Stimulated activated CD8-positive, alpha-beta memory T cell treated with anti-CD3 and anti-CD28 coated beads, Interleukin-4, amount 100 ng/mL, for 1 hour (primary cell): Measurements from ENCODE around the gene KIAA1210.

Source experiments
- DNase-seq, 2 donors: peaks; one replicate each; pipeline ENCODE4 v3.0.0-alpha.2; 2020; ENCODE audit warnings: low read depth in 2 of 2, low spot score in 1 of 2

The KIAA1210 gene

DNA sequence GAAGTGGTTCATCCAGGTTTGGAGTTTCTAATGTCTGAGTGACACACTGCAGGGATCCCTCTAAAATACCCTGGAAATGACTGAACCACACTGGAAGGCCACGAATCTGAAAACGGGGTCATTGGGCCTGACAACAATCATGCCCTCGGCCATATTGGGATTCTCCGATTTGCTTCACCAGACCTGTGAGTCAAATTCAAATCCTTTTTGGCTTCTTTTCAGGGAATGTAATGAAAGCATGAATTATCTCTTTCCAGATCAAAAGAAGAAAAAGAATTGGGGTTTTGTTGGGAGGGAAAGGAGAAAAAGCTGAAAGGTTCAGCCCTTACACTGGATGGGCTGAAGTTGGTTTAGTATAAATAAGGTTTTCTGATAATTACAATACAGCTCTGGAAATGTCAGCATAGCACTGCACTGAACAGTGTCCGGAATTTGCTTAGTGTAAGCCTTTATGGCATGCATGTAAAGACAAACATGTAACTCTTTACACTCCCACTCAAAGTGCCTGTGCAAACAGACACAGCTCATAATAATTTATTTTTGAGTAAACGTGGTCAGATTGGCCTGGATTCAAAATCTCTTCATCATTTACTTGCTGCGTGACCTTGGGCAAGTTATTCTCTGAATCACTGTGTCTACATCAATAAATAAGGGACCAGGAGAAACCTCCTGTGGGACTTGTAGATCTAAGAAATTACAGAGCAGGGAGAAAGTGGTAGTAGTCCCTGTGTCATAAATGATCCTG, 33.4 kb downstream of the KIAA1210 start:
- no peak for DNase-seq

DNA sequence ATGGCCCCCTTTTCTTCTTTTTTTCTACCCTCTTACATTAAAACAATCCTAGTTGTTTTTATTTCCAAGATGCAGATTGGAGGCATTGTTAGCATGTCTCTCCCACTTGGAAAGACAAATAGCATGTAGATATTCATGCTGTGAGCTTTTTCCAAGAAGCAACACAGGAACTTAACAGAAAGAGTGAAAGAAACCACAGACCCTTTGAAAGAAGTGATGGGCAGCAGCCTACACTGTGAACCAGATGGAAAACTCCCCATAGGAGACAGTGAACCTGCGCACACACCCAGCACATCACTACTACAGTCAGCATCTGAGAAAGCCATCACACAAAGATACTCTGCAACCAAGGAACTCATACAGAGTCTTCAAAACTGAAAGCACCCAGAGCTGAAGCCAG, 37.0 kb downstream of the KIAA1210 start:
- no peak for DNase-seq

GRCh38 chrX:119089619-119090018, 38.0 kb downstream of the KIAA1210 start:
- no peak for DNase-seq

DNA sequence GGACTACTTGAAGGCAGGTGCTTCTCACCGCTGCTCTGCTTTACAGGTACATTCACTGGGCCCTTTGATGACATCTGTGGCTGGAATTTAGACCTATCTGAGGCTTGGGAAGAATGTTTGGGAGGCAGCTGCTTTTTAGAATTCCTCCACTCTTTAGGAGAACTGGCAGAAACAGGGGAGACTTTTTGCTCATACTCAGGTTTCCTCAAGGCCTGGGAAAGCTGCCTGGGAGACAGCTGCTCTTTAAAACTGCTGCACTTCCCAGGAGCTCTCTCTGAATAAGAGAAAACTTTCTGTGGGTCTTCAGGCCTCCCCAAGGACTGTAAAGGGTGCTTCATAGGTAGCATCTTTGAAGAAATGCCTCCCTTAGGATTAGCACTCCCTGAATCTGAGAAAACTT, 40.5 kb downstream of the KIAA1210 start:
- no peak for DNase-seq

GRCh38 chrX:119084766-119085165, 42.8 kb downstream of the KIAA1210 start:
- DNase-seq = no peak

DNA sequence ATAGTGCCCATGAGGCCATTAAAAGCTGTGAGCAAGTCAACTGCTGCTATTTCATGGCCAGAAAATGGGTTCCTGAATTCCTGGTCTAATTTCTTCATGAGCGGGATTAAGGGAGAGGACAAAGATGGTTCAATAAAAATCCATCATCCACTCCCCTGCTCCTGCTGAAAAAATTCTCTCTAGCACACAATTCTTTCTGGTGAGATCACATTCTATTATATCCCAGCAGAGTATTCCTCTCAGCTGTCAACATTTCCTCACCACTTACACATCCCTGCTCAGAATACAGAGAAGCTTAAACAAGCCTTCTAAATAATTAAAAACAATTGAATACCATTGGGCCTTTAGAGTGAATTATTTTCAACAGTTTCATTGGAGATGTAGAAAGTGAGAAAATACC, 45.3 kb downstream of the KIAA1210 start:
- no peak for DNase-seq

DNA sequence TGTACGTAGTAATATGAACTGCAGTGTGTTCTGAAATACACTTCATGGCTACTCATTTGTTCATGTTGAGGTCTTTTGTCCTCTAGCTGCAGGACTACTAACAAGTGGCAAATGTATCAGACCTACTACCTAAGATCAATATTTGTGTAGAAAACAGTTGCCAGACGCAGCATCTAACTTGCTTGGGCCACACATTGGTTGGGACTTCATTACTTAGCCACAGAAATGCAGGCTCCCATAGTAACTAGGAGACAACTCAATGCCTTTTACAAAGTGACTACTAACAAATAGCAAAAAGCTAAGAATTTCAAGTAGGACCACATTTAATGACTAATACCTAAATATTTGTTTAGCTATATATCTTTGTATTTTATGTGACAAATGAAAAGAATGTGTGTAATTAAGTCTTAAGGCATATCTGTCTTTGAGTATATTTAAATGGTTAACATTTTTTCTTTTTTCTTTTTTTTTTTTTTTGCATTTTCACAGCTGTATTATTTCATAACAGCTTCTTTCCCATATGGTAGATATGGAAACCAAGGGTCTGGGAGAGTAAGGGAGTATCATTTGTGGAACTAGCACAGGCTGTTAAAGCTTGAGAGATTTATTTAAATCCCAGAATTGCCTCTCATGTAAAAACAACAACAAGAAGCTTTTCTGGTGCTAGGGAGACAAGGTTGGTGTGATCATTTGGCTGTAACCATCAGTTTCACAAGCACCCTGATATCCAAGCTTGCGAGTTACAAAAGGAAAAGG, 52.2 kb downstream of the KIAA1210 start:
- no peak for DNase-seq

- DNase-seq = no peak
Observed at GRCh38 chrX:119073911-119074310, 53.7 kb downstream of the KIAA1210 start.

GRCh38 chrX:119073200-119073905, 54.3 kb downstream of the KIAA1210 start:
- no peak for DNase-seq

DNA sequence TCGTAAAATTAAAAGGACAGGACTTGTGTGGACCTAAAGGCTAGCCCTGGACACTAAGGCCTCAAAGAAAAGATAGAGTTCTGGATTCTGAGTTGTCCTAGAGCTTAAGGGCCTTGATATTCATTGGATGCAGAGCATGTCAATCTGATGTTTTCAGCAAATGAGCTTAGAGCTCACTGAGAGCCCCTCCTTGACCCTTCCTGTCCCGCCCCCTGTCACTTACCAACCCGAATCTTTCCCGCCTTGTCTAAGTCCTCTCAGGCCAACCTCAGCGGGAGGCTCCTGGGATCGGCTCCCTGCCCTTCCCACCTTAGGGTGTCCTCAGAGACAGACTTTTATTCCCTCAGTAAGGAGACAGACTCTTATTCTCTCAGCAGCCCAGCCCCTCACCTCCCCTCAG, 54.9 kb downstream of the KIAA1210 start, which contains the start of gene CT47C1:
Gene CT47C1, plus strand, starts transcription at position 250 of the 400 bp plus-strand sequence. CDS start 233 bp downstream, outside the sequence.
- no peak for DNase-seq

DNA sequence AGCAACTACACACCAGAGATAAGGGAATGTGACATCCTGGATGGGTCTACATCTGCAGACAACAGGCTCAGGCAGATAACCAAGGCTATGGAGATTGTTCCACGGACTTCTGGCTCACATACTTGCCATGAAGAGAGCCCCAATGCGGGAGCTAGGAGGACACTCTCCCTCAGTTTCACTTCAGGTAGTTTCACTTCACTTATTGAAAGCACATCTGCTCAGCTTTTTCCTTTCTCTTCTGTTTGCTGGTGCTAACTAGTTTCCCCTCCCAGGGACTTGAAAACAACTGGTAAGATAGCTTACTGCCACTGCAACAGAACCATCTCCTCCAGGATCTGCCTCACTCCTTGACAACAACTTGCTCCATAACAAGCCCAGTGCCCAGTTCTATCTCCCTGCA, 56.2 kb downstream of the KIAA1210 start:
- no peak for DNase-seq

DNA sequence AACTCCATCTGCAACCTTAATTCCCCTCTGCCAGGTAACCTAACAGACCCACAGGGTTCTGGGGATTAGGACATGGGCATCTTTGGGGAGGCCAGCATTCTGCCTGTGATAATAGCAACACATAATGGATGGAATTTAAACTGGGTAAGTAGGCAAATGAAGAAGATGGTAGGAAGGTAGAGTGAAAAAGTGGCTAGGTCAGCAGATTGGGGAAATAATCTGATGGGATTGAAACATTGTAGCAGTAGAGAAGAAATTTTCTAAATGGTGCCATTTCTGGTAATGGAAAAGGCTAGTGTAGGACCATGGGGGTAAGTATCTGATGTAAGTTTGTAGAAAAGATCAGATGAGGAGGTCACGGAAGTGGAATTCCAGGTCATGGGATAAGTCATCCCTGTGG, 57.9 kb downstream of the KIAA1210 start:
- DNase-seq = no peak

GRCh38 chrX:119069128-119069527, 58.5 kb downstream of the KIAA1210 start:
- no peak for DNase-seq

- no peak for DNase-seq
Observed at GRCh38 chrX:119067023-119067739, 60.4 kb downstream of the KIAA1210 start.

GRCh38 chrX:119063428-119063827, 64.2 kb downstream of the KIAA1210 start:
- DNase-seq = no peak

- DNase-seq = no peak
Observed at GRCh38 chrX:119062750-119063374, 64.8 kb downstream of the KIAA1210 start.

GRCh38 chrX:119055687-119056086, 71.9 kb downstream of the KIAA1210 start:
- DNase-seq = no peak

DNA sequence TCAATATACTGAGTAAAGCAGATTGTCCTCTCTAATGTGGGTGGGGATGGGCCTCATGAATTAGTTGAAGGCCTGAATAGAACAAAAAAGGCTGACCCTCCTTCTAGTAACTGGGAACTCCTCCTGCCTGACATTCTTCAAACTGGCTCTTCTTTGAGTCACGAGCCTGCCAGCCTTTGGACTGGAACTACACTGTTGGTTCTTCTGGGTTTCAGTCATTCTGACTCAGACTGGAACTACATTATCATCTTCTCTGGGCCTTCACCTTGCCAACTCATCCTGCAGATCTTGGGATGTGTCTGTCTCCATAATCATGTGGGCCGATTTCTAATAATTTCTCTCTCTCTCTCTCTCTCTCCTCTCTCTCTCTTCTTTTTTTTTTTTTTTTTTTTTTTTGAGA, 81.7 kb downstream of the KIAA1210 start:
- no peak for DNase-seq

DNA sequence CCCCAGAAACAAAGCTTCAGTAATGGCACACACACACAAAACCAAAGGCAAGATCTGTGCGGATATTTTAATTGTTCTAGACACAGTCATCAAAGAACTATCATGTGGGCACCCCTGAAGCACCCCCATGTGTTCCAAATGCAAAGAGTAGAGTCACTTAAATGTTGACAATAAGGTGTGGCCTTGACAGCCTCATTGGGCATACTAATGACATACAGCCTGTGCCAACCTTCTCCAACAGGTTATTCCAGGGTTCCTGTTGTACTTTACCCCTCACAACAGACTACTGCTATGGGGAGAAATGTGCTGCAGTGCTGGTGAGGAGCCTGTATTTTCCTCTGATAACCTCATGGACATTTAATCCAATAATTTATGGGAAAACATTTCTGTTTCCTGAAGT, 84.6 kb downstream of the KIAA1210 start:
- DNase-seq = no peak

- no peak for DNase-seq
Observed at GRCh38 chrX:119042040-119042439, 85.6 kb downstream of the KIAA1210 start.

DNA sequence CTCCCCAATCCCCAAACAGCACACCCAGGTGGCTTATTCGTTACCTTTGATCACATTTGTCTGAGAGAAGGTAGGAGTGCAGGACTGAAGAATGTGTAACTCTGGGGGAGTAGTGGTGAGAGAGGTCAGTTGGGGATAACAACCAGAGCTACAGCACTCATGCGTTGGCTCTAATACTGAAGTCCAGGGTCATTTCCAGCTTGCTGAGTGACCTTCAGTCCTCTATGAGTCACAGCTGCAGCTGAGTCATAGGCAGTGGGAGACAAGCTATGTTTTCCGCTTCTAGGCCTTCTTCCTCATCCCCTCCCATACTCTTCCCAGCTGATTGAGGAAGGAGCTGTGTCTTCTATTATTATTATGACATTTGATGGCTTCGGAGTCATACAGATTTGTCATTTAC, 86.4 kb downstream of the KIAA1210 start:
- no peak for DNase-seq
